CD4-positive, alpha-beta T cell treated with Interferon alpha-2 for 1 hour (primary cell): ENCODE data around the gene FLII.

Experiments used
- DNase-seq, 2 donors: peaks; one replicate each; pipeline ENCODE4 v3.0.0-alpha.2; 2020 to 2022

FLII gene

DNA sequence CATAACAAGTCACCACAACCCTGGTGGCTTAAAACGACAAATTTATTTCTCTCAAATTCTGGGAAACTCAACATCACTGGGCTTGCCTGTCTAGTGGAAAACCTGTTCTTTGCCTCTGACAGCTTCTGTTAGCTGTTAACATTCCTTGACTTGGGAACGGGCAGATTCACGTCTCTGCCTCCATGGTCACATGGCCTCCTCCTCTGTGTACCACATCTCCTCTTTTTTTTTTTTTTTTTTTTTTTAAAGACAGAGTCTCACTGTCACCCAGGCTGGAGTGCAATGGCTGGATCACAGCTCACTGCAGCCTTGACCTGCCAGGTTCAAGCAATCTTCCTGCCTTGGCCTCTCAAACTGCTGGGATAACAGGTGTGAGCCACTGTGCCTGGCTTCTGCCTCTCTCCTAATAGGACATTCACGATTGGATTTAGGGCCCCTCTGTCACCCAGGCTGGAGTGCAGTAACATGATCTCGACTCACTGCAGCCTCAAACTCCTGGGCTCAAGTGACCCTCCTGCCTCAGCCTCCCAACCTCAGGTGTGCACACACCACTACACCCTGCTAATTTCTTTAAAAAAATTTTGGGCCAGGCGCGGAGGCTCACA, 44.8 kb downstream of the FLII start:
- DNase-seq = no peak

- DNase-seq = no peak
Measured at GRCh38 chr17:18208092-18208491, 50.4 kb downstream of the FLII start.

GRCh38 chr17:18206962-18207361, 51.6 kb downstream of the FLII start:
- DNase-seq = no peak

DNA sequence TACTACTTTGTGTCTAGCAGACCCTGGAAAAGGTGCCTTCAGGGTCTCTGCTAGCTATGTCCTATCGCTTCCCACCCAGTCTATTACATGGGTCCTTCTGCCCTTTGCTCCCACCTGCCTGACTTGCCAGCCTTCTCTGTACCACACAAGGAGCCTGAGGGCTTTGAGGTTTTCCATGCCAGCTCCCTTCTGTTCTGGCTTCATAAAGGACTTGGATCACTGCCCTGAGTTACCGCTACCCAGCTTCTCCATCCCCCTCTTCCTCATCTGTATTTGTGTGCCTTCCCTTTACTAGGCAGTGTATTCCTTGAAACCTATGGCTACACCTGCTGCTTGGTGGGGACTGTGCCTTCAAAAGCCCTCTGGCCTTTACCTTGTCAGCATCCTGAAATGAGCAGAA, 52.7 kb downstream of the FLII start:
- DNase-seq = no peak

DNA sequence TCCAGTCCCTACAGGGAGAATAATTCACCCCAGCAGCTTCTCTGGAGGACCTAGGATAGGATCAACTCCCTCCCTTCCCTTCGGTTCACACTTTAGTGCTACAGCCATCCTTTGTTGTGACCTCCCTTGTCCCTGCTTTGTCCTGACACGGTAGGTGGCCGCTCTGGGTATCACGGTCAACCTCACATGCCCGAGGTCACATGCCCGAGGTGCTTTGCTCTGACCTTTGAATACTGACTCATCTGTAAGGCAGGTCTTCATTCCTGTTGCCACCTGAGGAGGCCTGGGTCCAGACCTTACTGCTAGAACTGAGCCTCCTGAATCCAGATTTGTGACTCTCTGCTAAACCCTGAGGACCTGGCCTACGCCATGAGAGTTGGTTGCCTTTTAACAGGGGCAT, 55.2 kb downstream of the FLII start:
- DNase-seq = no peak

- DNase-seq = no peak
Measured at GRCh38 chr17:18201108-18201507, 57.4 kb downstream of the FLII start.

- DNase-seq = no peak
Measured at GRCh38 chr17:18198530-18198929, 60.0 kb downstream of the FLII start.

GRCh38 chr17:18197535-18198194, 60.9 kb downstream of the FLII start:
- no peak for DNase-seq

DNA sequence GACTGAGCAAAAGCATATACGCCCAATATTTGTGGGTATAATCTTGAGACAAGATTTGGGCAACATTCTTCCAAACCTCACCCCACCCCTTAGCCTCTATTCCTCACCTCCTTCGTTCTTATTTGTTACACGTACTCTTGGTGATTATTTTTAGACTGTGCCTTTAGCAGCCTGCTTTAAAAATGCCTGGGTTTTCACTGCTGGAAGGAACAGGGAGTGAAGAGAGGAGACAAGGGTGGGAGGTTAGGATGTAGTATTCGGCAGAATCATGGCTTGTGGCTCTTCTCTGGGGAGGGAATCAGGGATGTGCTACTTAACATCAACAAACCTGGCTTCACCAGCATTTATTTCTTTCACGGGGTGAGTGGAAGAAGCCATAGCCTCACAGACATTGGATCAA, 63.3 kb downstream of the FLII start:
- no peak for DNase-seq
